Measurements from ENCODE around the gene DPEP1.
"Not testable (repeated sequence)": the region's sequence is repeated elsewhere in the genome, so short reads cannot be mapped to it uniquely, and the experiment has no call there.

Gene DPEP1

GRCh38 chr16:89667633-89668032, 54.2 kb downstream of the DPEP1 start:
- no peak for DNase-seq (ENCODE audit: low read depth)

GRCh38 chr16:89668790-89669158, 55.3 kb downstream of the DPEP1 start:
- H3K4me3 ChIP-seq (ENCODE audit: low read depth, low read length) = no peak overlapping the region
- DNase-seq (ENCODE audit: low read depth) = no peak

More at GRCh38 chr16:89667633-89668032, 54.2 kb downstream of the DPEP1 start:
- no peak overlapping the region for H3K4me3 ChIP-seq (ENCODE audit: low read depth, low read length)

- no peak overlapping the region for H3K4me3 ChIP-seq (ENCODE audit: low read depth, low read length)
- DNase-seq (ENCODE audit: low read depth) = no peak
Measured at GRCh38 chr16:89669755-89670154, 56.3 kb downstream of the DPEP1 start.

- no peak for DNase-seq (ENCODE audit: low read depth)
- no peak overlapping the region for H3K4me3 ChIP-seq (ENCODE audit: low read depth, low read length)
Measured at GRCh38 chr16:89670496-89671431, 57.3 kb downstream of the DPEP1 start.

GRCh38 chr16:89671565-89671964, 58.1 kb downstream of the DPEP1 start:
- not testable (repeated sequence) for H3K4me3 ChIP-seq (ENCODE audit: low read depth, low read length); DNase-seq (ENCODE audit: low read depth)

- H3K4me3 ChIP-seq (ENCODE audit: low read depth, low read length) = no peak overlapping the region
- DNase-seq (ENCODE audit: low read depth) = no peak
Measured at GRCh38 chr16:89672177-89672941, 58.9 kb downstream of the DPEP1 start.

- DNase-seq (ENCODE audit: low read depth) = no peak
- no peak overlapping the region for H3K4me3 ChIP-seq (ENCODE audit: low read depth, low read length)
Measured at GRCh38 chr16:89678258-89678657, 64.8 kb downstream of the DPEP1 start.

- H3K4me3 ChIP-seq (ENCODE audit: low read depth, low read length) = no peak overlapping the region
- DNase-seq (ENCODE audit: low read depth) = no peak
Measured at GRCh38 chr16:89685916-89686315, 72.5 kb downstream of the DPEP1 start.

- peak within 1 kb of the TSS; percentile 82 for H3K4me3 ChIP-seq (ENCODE audit: low read depth, low read length)
- no peak for DNase-seq (ENCODE audit: low read depth)
Measured at GRCh38 chr16:89686520-89687091, 73.2 kb downstream of the DPEP1 start, which contains the start of gene CDK10. Gene CDK10, plus strand, starts transcription at chr16:89686689. Its CDS starts 22 bp downstream, at chr16:89686711.

GRCh38 chr16:89687092-89687940, 73.9 kb downstream of the DPEP1 start:
- DNase-seq (ENCODE audit: low read depth) = no peak
- peak overlapping the region; percentile 82 for H3K4me3 ChIP-seq (ENCODE audit: low read depth, low read length)
